H9 (cell line): ENCODE results near the gene CFAP97D2. TPM values are rescaled to one million over a fixed set of nuclear protein-coding genes. Genes with fewer than 3 reads are reported as not detected.

Experiments
- DNase-seq: peaks from one replicate; pipeline ENCODE4 v3.0.0-alpha.2; 2017
- H2AFZ ChIP-seq: one replicate; pipeline ENCODE4 v1.6.1; 2013; ENCODE audit warnings: mild to moderate bottlenecking, low read length, control low read depth, moderate library complexity
- H2AK5ac ChIP-seq: 2 replicates; pipeline ENCODE4 v1.6.1; 2013; ENCODE audit warnings: low read length, control low read depth, mixed read lengths; ENCODE audit not compliant: insufficient read length
- H2BK120ac ChIP-seq: one replicate; pipeline ENCODE4 v1.6.1; 2013; ENCODE audit warnings: low read depth, mild to moderate bottlenecking, low read length, control low read depth, inconsistent platforms; ENCODE audit not compliant: poor library complexity, severe bottlenecking
- H2BK12ac ChIP-seq: 2 replicates; pipeline ENCODE4 v1.6.1; 2013; ENCODE audit warnings: low read length, control low read depth, mixed read lengths, low read depth; ENCODE audit not compliant: insufficient read length
- H2BK15ac ChIP-seq: 2 replicates; pipeline ENCODE4 v1.6.1; 2013; ENCODE audit warnings: low read depth, low read length, control low read depth
- H2BK20ac ChIP-seq: one replicate; pipeline ENCODE4 v1.6.1; 2013; ENCODE audit warnings: low read depth, mild to moderate bottlenecking, low read length, control low read depth, inconsistent platforms; ENCODE audit not compliant: poor library complexity, severe bottlenecking
- H2BK5ac ChIP-seq: 2 replicates; pipeline ENCODE4 v1.6.1; 2013; ENCODE audit warnings: low read length, control low read depth, mixed read lengths; ENCODE audit not compliant: insufficient read length
- H3K14ac ChIP-seq: 2 replicates; pipeline ENCODE4 v1.6.1; 2013; ENCODE audit warnings: low read length, control low read depth; ENCODE audit not compliant: insufficient read depth
- H3K18ac ChIP-seq: 2 replicates; pipeline ENCODE4 v1.6.1; 2013; ENCODE audit warnings: low read depth, mild to moderate bottlenecking, mixed read lengths, low read length, control low read depth; ENCODE audit not compliant: insufficient read length
- H3K23ac ChIP-seq: 2 replicates; pipeline ENCODE4 v1.6.1; 2013; ENCODE audit warnings: low read length, control low read depth, mixed read lengths, low read depth; ENCODE audit not compliant: insufficient read length
- H3K23me2 ChIP-seq: 2 replicates; pipeline ENCODE4 v1.6.1; 2013; ENCODE audit warnings: low read depth, mild to moderate bottlenecking, mixed read lengths, low read length, control low read depth; ENCODE audit not compliant: insufficient read length, poor library complexity, severe bottlenecking
- H3K27ac ChIP-seq: 2 replicates; pipeline ENCODE4 v1.5.1; 2013; ENCODE audit warnings: low read length, control low read depth, mixed read lengths, low read depth; ENCODE audit not compliant: insufficient read length
- H3K27me3 ChIP-seq: 2 replicates; pipeline ENCODE4 v1.6.1; 2013; ENCODE audit warnings: low read length, control low read depth, inconsistent platforms; ENCODE audit not compliant: insufficient read depth
- H3K4ac ChIP-seq: 2 replicates; pipeline ENCODE4 v1.6.1; 2013; ENCODE audit warnings: low read depth, mild to moderate bottlenecking, control low read depth, inconsistent platforms, low read length, moderate library complexity
- H3K4me1 ChIP-seq: 2 replicates; pipeline ENCODE4 v1.6.1; 2013; ENCODE audit warnings: low read length, control low read depth, inconsistent platforms; ENCODE audit not compliant: insufficient read depth
- H3K4me2 ChIP-seq: 2 replicates; pipeline ENCODE4 v1.6.1; 2013; ENCODE audit warnings: low read length, control low read depth, mixed read lengths; ENCODE audit not compliant: insufficient read length, insufficient read depth
- H3K56ac ChIP-seq: 2 replicates; pipeline ENCODE4 v1.6.1; 2013; ENCODE audit warnings: low read depth, mild to moderate bottlenecking, mixed read lengths, low read length, control low read depth; ENCODE audit not compliant: insufficient read length
- H3K79me1 ChIP-seq: 2 replicates; pipeline ENCODE4 v1.6.1; 2013; ENCODE audit warnings: low read depth, mild to moderate bottlenecking, moderate library complexity, low read length, control low read depth, inconsistent platforms; ENCODE audit not compliant: insufficient read depth, poor library complexity, severe bottlenecking
- H3K79me2 ChIP-seq: 2 replicates; pipeline ENCODE4 v1.6.1; 2013; ENCODE audit warnings: low read length, control low read depth, inconsistent platforms; ENCODE audit not compliant: insufficient read depth
- H3K9ac ChIP-seq: 2 replicates; pipeline ENCODE4 v1.6.1; 2013; ENCODE audit warnings: low read length, control low read depth, mixed read lengths; ENCODE audit not compliant: insufficient read length; ENCODE audit errors: extremely low read depth
- H3K9me3 ChIP-seq: one replicate; pipeline ENCODE4 v1.6.1; 2013; ENCODE audit warnings: low read depth, low read length, inconsistent platforms; ENCODE audit not compliant: control insufficient read depth
- H3T11ph ChIP-seq: one replicate; pipeline ENCODE4 v1.6.1; 2013; ENCODE audit warnings: mild to moderate bottlenecking, low read length, control low read depth, inconsistent platforms
- H4K20me1 ChIP-seq: one replicate; pipeline ENCODE4 v1.6.1; 2013; ENCODE audit not compliant: control insufficient read depth, insufficient read length, insufficient read depth
- H4K5ac ChIP-seq: 2 replicates; pipeline ENCODE4 v1.6.1; 2013; ENCODE audit warnings: low read depth, mild to moderate bottlenecking, mixed read lengths, low read length, control low read depth; ENCODE audit not compliant: insufficient read length
- H4K8ac ChIP-seq: replicated peaks from 2 replicates; pipeline ENCODE4 v1.6.1; 2013; ENCODE audit warnings: low read length, control low read depth, mixed read lengths, low read depth; ENCODE audit not compliant: insufficient read length
- H4K91ac ChIP-seq: 2 replicates; pipeline ENCODE4 v1.6.1; 2013; ENCODE audit warnings: low read depth, mild to moderate bottlenecking, moderate library complexity, mixed read lengths, low read length, control low read depth; ENCODE audit not compliant: insufficient read length
- H3K27ac Mint-ChIP-seq, 3 experiments: 2 replicates in 2 of 3; 3 replicates in 1 of 3; pipeline ENCODE4 v1.8.0; 2020 to 2021; ENCODE audit warnings: mixed read lengths in 3 of 3, mild to moderate bottlenecking in 1 of 3, moderate library complexity in 1 of 3
- H3K27me3 Mint-ChIP-seq: 2 replicates; pipeline ENCODE4 v1.8.0; 2021; ENCODE audit warnings: low read depth, mild to moderate bottlenecking, moderate library complexity, mixed read lengths
- H3K36me3 Mint-ChIP-seq, 3 experiments: 2 replicates in 2 of 3; 3 replicates in 1 of 3; pipeline ENCODE4 v1.8.0; 2020 to 2021; ENCODE audit warnings: low read depth in 3 of 3, mixed read lengths in 3 of 3; ENCODE audit not compliant: insufficient read depth in 1 of 3
- H3K4me1 Mint-ChIP-seq, 2 experiments: 2 replicates each; pipeline ENCODE4 v1.8.0; 2020; ENCODE audit warnings: mixed read lengths in 2 of 2
- H3K4me3 Mint-ChIP-seq, 2 experiments: 2 replicates in 1 of 2; 3 replicates in 1 of 2; pipeline ENCODE4 v1.8.0; 2020 to 2021; ENCODE audit warnings: mild to moderate bottlenecking in 2 of 2, mixed read lengths in 2 of 2, moderate library complexity in 1 of 2
- H3K9me3 Mint-ChIP-seq, 2 experiments: 2 replicates in 1 of 2; 3 replicates in 1 of 2; pipeline ENCODE4 v1.8.0; 2020; ENCODE audit warnings: mild to moderate bottlenecking in 2 of 2, mixed read lengths in 2 of 2, moderate library complexity in 1 of 2
- CTCF ChIP-seq: fragments of 200-600 bp; sonication (generic); conservative IDR thresholded peaks from 3 replicates; pipeline ENCODE4 v1.8.0; 2021; ENCODE audit warnings: antibody characterized with exemption, mild to moderate bottlenecking
- WGBS: extraction: QIAGEN DNeasy Blood & Tissue Kit; methylation state at CpG from one replicate; pipeline ENCODE4 v1.1.7; 2013; ENCODE audit warnings: missing lambda C conversion rate, low lambda C conversion rate, mixed read lengths; ENCODE audit not compliant: insufficient read length; ENCODE audit errors: extremely low coverage; 5-methylcytosine and 5-hydroxymethylcytosine counted together
- total RNA-seq: library from RNA; stranded (reverse); gene quantifications from 2 replicates; pipeline ENCODE4 v1.2.1, GENCODE V29; 2021

Gene CFAP97D2
- total RNA-seq, 1 experiment from 2014 or later: not detected

- Histone ChIP-seq H2BK120ac (no peak overlapping the region), H3K79me2 (no peaks in the 10 kb centered on the region), H3K9ac (no peak overlapping the region), H3K14ac (no peak overlapping the region), H2AK5ac (no peak overlapping the region), H3K27ac (no peak overlapping the region), H4K20me1 (no peaks in the 10 kb centered on the region), H3K18ac (no peak overlapping the region), H3T11ph (no peak overlapping the region), H3K27me3 (no peaks in the 10 kb centered on the region), H3K23me2 (no peaks in the 10 kb centered on the region), H4K91ac (no peak overlapping the region), H3K4me1 (no peaks in the 10 kb centered on the region; the same call in 1 of the 2 replicates), H3K23ac (no peak overlapping the region), H3K79me1 (no peaks in the 10 kb centered on the region), H2BK20ac (no peak overlapping the region), H3K56ac (no peak overlapping the region), H3K4ac (no peak overlapping the region), H2BK5ac (no peak overlapping the region), H4K8ac (no peak overlapping the region), H2BK15ac (no peak overlapping the region), H2AFZ (no peak overlapping the region), H4K5ac (no peak overlapping the region), H2BK12ac (no peak overlapping the region), H3K9me3 (no peaks in the 10 kb centered on the region), H3K4me2 (no peak overlapping the region)
- Mint-ChIP-seq H3K36me3 (peaks cover 0 to 4% (median 0%) of the 10 kb centered on the region in 3 experiments; a peak in 1 of 7 replicates), H3K4me1 (peaks cover 10 to 11% of the 10 kb centered on the region in 2 experiments), H3K27me3 (peaks cover 8% of the 10 kb centered on the region), H3K27ac (no peak overlapping the region), H3K4me3 (no peak overlapping the region), H3K9me3 (no peaks in the 10 kb centered on the region)
- no peak for TF ChIP-seq CTCF
- DNase-seq: no peak
- no CpG with 5 or more reads among the region's 10 CpGs for WGBS
These were observed 28.0 kb upstream of the CFAP97D2 start for GRCh38 chr13:114151031-114151430.
